SU-DHL-6 (cell line): ENCODE measurements around the gene AVPR2.

Experiments used
- H2AFZ ChIP-seq: fragments of 200-600 bp; sonication (generic); 2 replicates; pipeline ENCODE4 v1.6.1; 2014; ENCODE audit warnings: low read depth, mild to moderate bottlenecking, moderate library complexity, mixed read lengths, antibody characterized with exemption, low read length; ENCODE audit not compliant: severe bottlenecking
- H3F3A ChIP-seq: fragments of 200-600 bp; shearing (Covaris generic); 2 replicates; pipeline ENCODE4 v1.6.0; 2016; ENCODE audit warnings: antibody characterized with exemption, mild to moderate bottlenecking; ENCODE audit not compliant: insufficient read depth
- H3K27ac ChIP-seq: fragments of 200-600 bp; sonication (generic); 2 replicates; pipeline ENCODE4 v1.5.1; 2016; ENCODE audit warnings: low read depth, mild to moderate bottlenecking, low read length, moderate library complexity, mixed read lengths
- H3K27me3 ChIP-seq: fragments of 200-600 bp; sonication (generic), shearing (Covaris generic); 2 replicates; pipeline ENCODE4 v1.6.0; 2014; ENCODE audit warnings: mild to moderate bottlenecking, low read length
- H3K36me3 ChIP-seq: fragments of 200-600 bp; sonication (generic); 2 replicates; pipeline ENCODE4 v1.6.1; 2014; ENCODE audit warnings: mild to moderate bottlenecking, low read length, mixed read lengths
- H3K4me2 ChIP-seq: fragments of 300-600, 200-600 bp; shearing (Covaris generic), sonication (generic); 2 replicates; pipeline ENCODE4 v1.6.0; 2014; ENCODE audit warnings: low read length, low read depth, mild to moderate bottlenecking; ENCODE audit not compliant: poor library complexity, severe bottlenecking
- H3K4me3 ChIP-seq: fragments of 200-600 bp; sonication (generic); 2 replicates; pipeline ENCODE4 v1.5.1; 2014; ENCODE audit warnings: antibody characterized with exemption, low read length, mild to moderate bottlenecking, mixed read lengths; ENCODE audit not compliant: insufficient read depth, poor library complexity, severe bottlenecking
- H3K79me2 ChIP-seq: fragments of 200-600 bp; sonication (generic); 2 replicates; pipeline ENCODE4 v1.6.1; 2014; ENCODE audit warnings: mild to moderate bottlenecking, low read length, moderate library complexity; ENCODE audit not compliant: insufficient read depth
- H3K9ac ChIP-seq: fragments of 200-600 bp; sonication (generic); 2 replicates; pipeline ENCODE4 v1.7.0; 2014; ENCODE audit warnings: mild to moderate bottlenecking, low read length
- H3K9me2 ChIP-seq: fragments of 200-600 bp; sonication (generic); replicated peaks from 2 replicates; pipeline ENCODE4 v1.6.1; 2014; ENCODE audit warnings: low read length; ENCODE audit not compliant: insufficient read depth
- H3K9me3 ChIP-seq: fragments of 200-600 bp; sonication (generic); 2 replicates; pipeline ENCODE4 v1.6.1; 2014; ENCODE audit warnings: low read length, mixed read lengths; ENCODE audit not compliant: insufficient read depth
- H4K20me1 ChIP-seq: fragments of 200-600 bp; sonication (generic); 2 replicates; pipeline ENCODE4 v1.6.1; 2014; ENCODE audit warnings: low read depth, mild to moderate bottlenecking, antibody characterized with exemption, low read length, moderate library complexity, mixed read lengths
- EZH2phosphoT487 ChIP-seq: fragments of 200-600 bp; sonication (generic), shearing (Covaris generic); conservative IDR thresholded peaks from 2 replicates; pipeline ENCODE4 v1.6.1; 2018; ENCODE audit warnings: mild to moderate bottlenecking, antibody characterized with exemption, low read length, moderate library complexity, mixed read lengths
- TF ChIP-seq, protein P1 (sequence below): fragments of 200-600 bp; sonication (generic); IDR thresholded peaks from one replicate; pipeline ENCODE4 v1.5.1; 2017; ENCODE audit warnings: antibody characterized with exemption, mild to moderate bottlenecking, low read length, moderate library complexity; ENCODE audit not compliant: insufficient read depth, poor library complexity, severe bottlenecking

AVPR2 gene

DNA sequence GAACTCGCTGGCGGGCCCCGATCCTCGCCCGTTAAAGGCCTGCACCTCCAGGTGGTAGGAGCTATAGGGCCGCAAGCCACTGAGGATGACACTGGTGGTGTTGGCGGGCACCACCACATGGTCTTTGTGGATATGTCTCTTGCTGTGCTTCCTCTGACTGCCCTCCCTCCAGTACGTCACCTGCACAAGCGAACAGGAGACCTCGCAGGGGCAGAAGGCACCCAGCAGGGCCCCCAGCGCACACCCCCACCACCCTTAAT lies 39.2 kb upstream of the AVPR2 start:
- no peak overlapping the region for H3K9ac ChIP-seq
- H3K27ac ChIP-seq = no peak overlapping the region
- no peaks in the 10 kb centered on the region for H3K79me2 ChIP-seq
- H3K4me2 ChIP-seq = no peak overlapping the region
- H3K4me3 ChIP-seq = no peak overlapping the region
- H3K27me3 ChIP-seq = no peaks in the 10 kb centered on the region
- H4K20me1 ChIP-seq = no peaks in the 10 kb centered on the region
- no peaks in the 10 kb centered on the region for H3K9me3 ChIP-seq
- no peak for TF ChIP-seq EZH2phosphoT487
- TF ChIP-seq, protein P1, sequence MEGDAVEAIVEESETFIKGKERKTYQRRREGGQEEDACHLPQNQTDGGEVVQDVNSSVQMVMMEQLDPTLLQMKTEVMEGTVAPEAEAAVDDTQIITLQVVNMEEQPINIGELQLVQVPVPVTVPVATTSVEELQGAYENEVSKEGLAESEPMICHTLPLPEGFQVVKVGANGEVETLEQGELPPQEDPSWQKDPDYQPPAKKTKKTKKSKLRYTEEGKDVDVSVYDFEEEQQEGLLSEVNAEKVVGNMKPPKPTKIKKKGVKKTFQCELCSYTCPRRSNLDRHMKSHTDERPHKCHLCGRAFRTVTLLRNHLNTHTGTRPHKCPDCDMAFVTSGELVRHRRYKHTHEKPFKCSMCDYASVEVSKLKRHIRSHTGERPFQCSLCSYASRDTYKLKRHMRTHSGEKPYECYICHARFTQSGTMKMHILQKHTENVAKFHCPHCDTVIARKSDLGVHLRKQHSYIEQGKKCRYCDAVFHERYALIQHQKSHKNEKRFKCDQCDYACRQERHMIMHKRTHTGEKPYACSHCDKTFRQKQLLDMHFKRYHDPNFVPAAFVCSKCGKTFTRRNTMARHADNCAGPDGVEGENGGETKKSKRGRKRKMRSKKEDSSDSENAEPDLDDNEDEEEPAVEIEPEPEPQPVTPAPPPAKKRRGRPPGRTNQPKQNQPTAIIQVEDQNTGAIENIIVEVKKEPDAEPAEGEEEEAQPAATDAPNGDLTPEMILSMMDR = no peak
- no peaks in the 10 kb centered on the region for H3F3A ChIP-seq
- no peak overlapping the region for H2AFZ ChIP-seq
- H3K9me2 ChIP-seq = no peaks in the 10 kb centered on the region
- H3K36me3 ChIP-seq = no peaks in the 10 kb centered on the region

DNA sequence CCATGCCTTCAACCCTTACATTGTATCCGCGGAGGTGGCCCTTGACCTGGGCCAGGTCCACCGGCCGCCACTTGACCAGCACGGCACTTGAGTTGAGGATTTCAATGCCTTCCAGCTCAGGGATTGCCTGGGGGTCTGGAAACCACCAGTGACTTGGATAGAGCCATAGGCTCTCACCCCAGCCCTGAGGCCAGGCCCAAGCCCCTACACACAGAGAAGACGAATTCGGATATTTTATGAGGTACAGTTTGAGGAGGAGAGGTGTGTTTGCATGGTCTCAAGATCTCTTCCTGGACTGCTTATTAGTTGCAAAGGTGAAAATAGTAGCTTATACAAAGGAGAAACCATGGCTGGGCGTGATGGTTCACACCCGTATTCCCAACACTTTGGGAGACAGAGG lies 38.8 kb upstream of the AVPR2 start:
- Histone ChIP-seq H3K9ac (no peak overlapping the region), H3K27ac (no peak overlapping the region), H3K4me3 (no peak overlapping the region), H3K36me3 (no peaks in the 10 kb centered on the region), H3K27me3 (no peaks in the 10 kb centered on the region), H3K9me2 (no peaks in the 10 kb centered on the region), H3K9me3 (no peaks in the 10 kb centered on the region), H2AFZ (no peak overlapping the region), H3F3A (no peaks in the 10 kb centered on the region), H4K20me1 (no peaks in the 10 kb centered on the region), H3K4me2 (no peak overlapping the region), H3K79me2 (no peaks in the 10 kb centered on the region)
- TF ChIP-seq, protein P1 = no peak

DNA sequence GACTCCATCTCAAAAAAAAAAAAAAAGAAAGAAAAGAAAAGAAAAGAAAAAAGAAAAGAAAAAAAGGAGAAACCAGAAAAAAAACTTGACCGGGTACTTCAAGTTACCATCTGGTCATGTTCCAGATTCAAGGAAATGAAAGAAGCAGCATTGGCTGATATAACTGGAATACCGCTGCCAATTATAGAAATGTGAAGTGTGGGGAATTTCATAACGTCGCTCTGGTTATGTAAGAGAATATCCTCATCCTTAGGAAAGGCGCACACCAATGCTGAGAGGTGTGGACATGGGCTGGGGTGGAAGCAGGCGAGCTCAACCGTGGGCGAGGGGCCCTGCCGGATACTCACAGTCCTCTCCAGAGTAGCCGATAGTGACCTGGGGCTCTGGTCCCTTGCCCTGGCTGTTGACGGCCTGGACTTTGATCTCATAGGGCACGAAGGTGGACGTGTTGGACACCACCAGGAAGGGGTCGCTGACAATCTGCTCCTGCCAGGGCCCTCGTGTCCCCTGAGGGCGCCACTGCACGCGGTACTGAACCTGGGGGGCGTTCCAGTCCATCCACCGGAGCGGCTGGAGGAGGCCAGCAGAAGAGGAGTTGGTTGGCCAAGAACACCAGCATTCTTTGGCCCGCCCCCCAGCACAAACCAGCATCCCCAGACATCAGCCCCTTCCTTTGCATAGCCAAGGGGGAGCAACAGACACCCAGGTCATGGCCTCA lies 38.0 kb upstream of the AVPR2 start:
- H3K36me3 ChIP-seq = no peaks in the 10 kb centered on the region
- no peak overlapping the region for H3K27ac ChIP-seq
- H3F3A ChIP-seq = no peaks in the 10 kb centered on the region
- H4K20me1 ChIP-seq = no peaks in the 10 kb centered on the region
- TF ChIP-seq, protein P1 = no peak
- no peak for TF ChIP-seq EZH2phosphoT487
- no peak overlapping the region for H3K4me2 ChIP-seq
- no peaks in the 10 kb centered on the region for H3K9me2 ChIP-seq
- H3K27me3 ChIP-seq = no peaks in the 10 kb centered on the region
- no peaks in the 10 kb centered on the region for H3K79me2 ChIP-seq
- H3K4me3 ChIP-seq = no peak overlapping the region
- no peak overlapping the region for H2AFZ ChIP-seq
- no peaks in the 10 kb centered on the region for H3K9me3 ChIP-seq
- no peak overlapping the region for H3K9ac ChIP-seq

DNA sequence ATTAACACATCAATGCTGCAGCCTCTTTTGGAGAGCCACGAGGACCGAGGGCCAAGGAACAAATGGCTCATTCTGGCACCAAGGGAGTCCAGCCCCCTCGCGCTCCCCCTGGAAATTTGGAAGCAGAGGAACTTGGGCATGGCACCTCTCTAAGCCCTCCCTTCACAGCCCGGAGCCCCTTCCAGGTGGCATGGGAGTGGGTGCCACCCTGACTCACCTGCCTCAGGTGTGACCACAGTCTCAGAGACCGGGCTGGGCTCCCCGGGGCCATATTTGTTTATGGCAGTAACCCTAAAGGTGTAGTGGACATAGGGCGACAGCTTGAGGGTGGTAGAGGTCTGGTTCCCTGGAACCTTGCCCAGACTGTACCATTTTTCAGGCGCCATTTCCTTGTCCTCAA lies 37.3 kb upstream of the AVPR2 start:
- H3K79me2 ChIP-seq = no peaks in the 10 kb centered on the region
- no peaks in the 10 kb centered on the region for H3K9me2 ChIP-seq
- H3K4me2 ChIP-seq = no peak overlapping the region
- no peak overlapping the region for H3K27ac ChIP-seq
- H3F3A ChIP-seq = no peaks in the 10 kb centered on the region
- H4K20me1 ChIP-seq = no peaks in the 10 kb centered on the region
- no peaks in the 10 kb centered on the region for H3K36me3 ChIP-seq
- no peak overlapping the region for H2AFZ ChIP-seq
- TF ChIP-seq, protein P1 = no peak
- no peak overlapping the region for H3K4me3 ChIP-seq
- no peaks in the 10 kb centered on the region for H3K27me3 ChIP-seq
- H3K9me3 ChIP-seq = no peaks in the 10 kb centered on the region
- H3K9ac ChIP-seq = no peak overlapping the region
